ENCODE measurements around the gene FADS1.

- TF ChIP-seq POLR2A (IDR thresholded peaks at IDR 0.05) (no peak), CTCF (IDR thresholded peaks at IDR 0.05) (no peak)
Measured at GRCh38 chr11:61782299-61782698, 34.5 kb downstream of the FADS1 start.

Measured in testis (tissue), 2 donors.